Peyer's patch (tissue), 4 donors: ENCODE results near the gene UROC1.

Source experiments
- POLR2A ChIP-seq, 2 donors: fragments of 450-650 bp; IDR thresholded peaks; one replicate each; pipeline ENCODE4 v1.5.1; 2017; ENCODE audit warnings: antibody characterized with exemption in 2 of 2, mild to moderate bottlenecking in 2 of 2, moderate library complexity in 2 of 2
- TF ChIP-seq, protein P1 (sequence below), 6 experiments: fragments of 450-650 bp in 4 of 6; fragments of 200-600 bp in 2 of 6; sonication (generic) in 1 of 6; IDR thresholded peaks; one replicate each; pipeline ENCODE4 v1.5.1; 2017 to 2019; ENCODE audit warnings: antibody characterized with exemption in 6 of 6, mild to moderate bottlenecking in 3 of 6, moderate library complexity in 1 of 6

DNA sequence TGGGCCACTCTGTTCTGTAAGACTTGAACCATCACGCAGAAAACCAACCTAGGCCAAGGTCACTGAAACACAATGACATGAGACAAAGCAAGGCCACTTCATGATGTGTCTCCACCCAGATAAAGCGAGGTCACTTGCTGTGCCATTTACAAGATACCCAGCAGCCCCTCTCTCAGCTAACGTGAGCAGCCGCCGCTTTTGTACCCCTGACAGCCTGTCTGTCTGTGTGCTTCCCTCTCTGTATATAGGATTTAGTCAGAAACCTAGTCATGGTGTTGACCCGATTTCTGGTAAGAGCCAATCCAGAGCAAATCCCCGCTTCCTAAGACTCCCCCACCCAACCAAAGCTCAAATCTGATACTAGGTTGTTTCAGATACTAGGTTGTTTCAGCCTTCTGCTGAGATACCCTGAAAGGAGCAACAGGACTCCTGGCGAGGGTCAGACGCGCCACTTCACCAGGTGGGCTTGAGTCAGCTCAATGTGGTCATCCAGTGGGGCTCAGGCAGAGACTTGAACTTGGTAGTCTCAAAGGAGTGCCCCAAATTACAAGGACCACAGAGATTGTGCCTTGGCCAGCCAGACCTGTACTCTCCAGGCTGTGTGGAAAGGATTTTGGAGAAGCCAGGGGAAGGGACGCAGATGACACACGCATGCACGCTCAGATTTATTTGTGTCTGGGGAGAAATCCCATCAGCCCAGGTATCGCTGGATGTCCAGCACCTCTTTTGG, 38.8 kb downstream of the UROC1 start:
- TF ChIP-seq POLR2A (IDR thresholded peaks at IDR 0.05) = no peak
- TF ChIP-seq, protein P1, sequence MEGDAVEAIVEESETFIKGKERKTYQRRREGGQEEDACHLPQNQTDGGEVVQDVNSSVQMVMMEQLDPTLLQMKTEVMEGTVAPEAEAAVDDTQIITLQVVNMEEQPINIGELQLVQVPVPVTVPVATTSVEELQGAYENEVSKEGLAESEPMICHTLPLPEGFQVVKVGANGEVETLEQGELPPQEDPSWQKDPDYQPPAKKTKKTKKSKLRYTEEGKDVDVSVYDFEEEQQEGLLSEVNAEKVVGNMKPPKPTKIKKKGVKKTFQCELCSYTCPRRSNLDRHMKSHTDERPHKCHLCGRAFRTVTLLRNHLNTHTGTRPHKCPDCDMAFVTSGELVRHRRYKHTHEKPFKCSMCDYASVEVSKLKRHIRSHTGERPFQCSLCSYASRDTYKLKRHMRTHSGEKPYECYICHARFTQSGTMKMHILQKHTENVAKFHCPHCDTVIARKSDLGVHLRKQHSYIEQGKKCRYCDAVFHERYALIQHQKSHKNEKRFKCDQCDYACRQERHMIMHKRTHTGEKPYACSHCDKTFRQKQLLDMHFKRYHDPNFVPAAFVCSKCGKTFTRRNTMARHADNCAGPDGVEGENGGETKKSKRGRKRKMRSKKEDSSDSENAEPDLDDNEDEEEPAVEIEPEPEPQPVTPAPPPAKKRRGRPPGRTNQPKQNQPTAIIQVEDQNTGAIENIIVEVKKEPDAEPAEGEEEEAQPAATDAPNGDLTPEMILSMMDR (IDR thresholded peaks at IDR 0.05) = no peak
